Left lobe of liver (tissue), 2 donors: ENCODE results near the gene ZNF385A. TPM values are rescaled to one million over a fixed set of nuclear protein-coding genes. Genes with fewer than 3 reads are reported as not detected.

Experiments used
- ATAC-seq: fragments of 200-7000 bp; cut with Tn5 transposase; one replicate; pipeline ENCODE4 v1.9.1; 2020; ENCODE audit warnings: mild to moderate bottlenecking, moderate library complexity
- DNase-seq: peaks from one replicate; pipeline ENCODE4 v3.0.0-alpha.2; 2020; ENCODE audit warnings: low spot score
- total RNA-seq: library from RNA; stranded (reverse); gene quantifications from one replicate; pipeline ENCODE4 v1.2.1, GENCODE V29; 2021
- donor health status: DM: no; HTN: no; CAD: no; lungs with moderate emphysema.
- donor health status: DM: no; HTN: yes; CAD: no.

ZNF385A gene
- total RNA-seq, 1 donor from 2014 or later: 3.3 TPM

GRCh38 chr12:54416687-54417603 lies 32.4 kb upstream of the ZNF385A start:
- ATAC-seq (no peak), DNase-seq (no peak)

- ATAC-seq: peak; percentile 69
- DNase-seq: peak; percentile 85
Measured at GRCh38 chr12:54415221-54415929, 30.8 kb upstream of the ZNF385A start.

- peak; percentile 52 for ATAC-seq
Measured at GRCh38 chr12:54413284-54414190, 29.0 kb upstream of the ZNF385A start.

GRCh38 chr12:54412786-54413185 lies 28.3 kb upstream of the ZNF385A start:
- DNase-seq (peak; percentile 75), ATAC-seq (peak; percentile 62)

More at GRCh38 chr12:54413284-54414190, 29.0 kb upstream of the ZNF385A start:
- DNase-seq: peak; percentile 79

GRCh38 chr12:54412348-54412747 lies 27.8 kb upstream of the ZNF385A start:
- ATAC-seq (no peak), DNase-seq (no peak)

- DNase-seq: no peak
- ATAC-seq: no peak
Measured at GRCh38 chr12:54411391-54412241, 27.1 kb upstream of the ZNF385A start.

- no peak for ATAC-seq
- DNase-seq: no peak
Measured at GRCh38 chr12:54409267-54409666, 24.7 kb upstream of the ZNF385A start.

- DNase-seq (no peak), ATAC-seq (peak; percentile 12)
Measured at GRCh38 chr12:54407183-54407905, 22.8 kb upstream of the ZNF385A start.

- DNase-seq: no peak
Measured at GRCh38 chr12:54405573-54405972, 21.0 kb upstream of the ZNF385A start.

GRCh38 chr12:54405106-54405505 lies 20.6 kb upstream of the ZNF385A start:
- DNase-seq (no peak), ATAC-seq (no peak)

More at GRCh38 chr12:54405573-54405972, 21.0 kb upstream of the ZNF385A start:
- ATAC-seq: no peak

GRCh38 chr12:54404061-54405004 lies 19.8 kb upstream of the ZNF385A start:
- ATAC-seq (peak; percentile 67), DNase-seq (no peak)

- ATAC-seq (no peak), DNase-seq (no peak)
Measured at GRCh38 chr12:54401119-54401518, 16.6 kb upstream of the ZNF385A start.

GRCh38 chr12:54398995-54399793 lies 14.7 kb upstream of the ZNF385A start:
- ATAC-seq: peak; percentile 92

GRCh38 chr12:54398218-54398617 lies 13.7 kb upstream of the ZNF385A start:
- DNase-seq: no peak
- no peak for ATAC-seq

More at GRCh38 chr12:54398995-54399793, 14.7 kb upstream of the ZNF385A start:
- DNase-seq: peak; percentile 83

GRCh38 chr12:54397157-54397556 lies 12.6 kb upstream of the ZNF385A start:
- DNase-seq: no peak
- ATAC-seq: no peak

- ATAC-seq (no peak), DNase-seq (no peak)
Measured at GRCh38 chr12:54395545-54395944, 11.0 kb upstream of the ZNF385A start.

- no peak for ATAC-seq
Measured at GRCh38 chr12:54394986-54395385, 10.5 kb upstream of the ZNF385A start.

More at GRCh38 chr12:54394986-54395385, 10.5 kb upstream of the ZNF385A start:
- DNase-seq: no peak
